Measurements from ENCODE around the gene HMCN1.

The HMCN1 gene

GRCh38 chr1:185920602-185921001 is 186.4 kb downstream of the HMCN1 start:
- DNase-seq: no peak

GRCh38 chr1:185921636-185922035 is 187.4 kb downstream of the HMCN1 start:
- DNase-seq: no peak

- DNase-seq: no peak
Measured at GRCh38 chr1:185926588-185926987, 192.4 kb downstream of the HMCN1 start.

GRCh38 chr1:185929776-185930175 is 195.6 kb downstream of the HMCN1 start:
- DNase-seq: no peak

- no peak for DNase-seq
Measured at GRCh38 chr1:185931438-185931837, 197.2 kb downstream of the HMCN1 start.

GRCh38 chr1:185933580-185933979 is 199.4 kb downstream of the HMCN1 start:
- no peak for DNase-seq

GRCh38 chr1:185934476-185935189 is 200.4 kb downstream of the HMCN1 start:
- DNase-seq: no peak

- no peak for DNase-seq
Measured at GRCh38 chr1:185935360-185935759, 201.2 kb downstream of the HMCN1 start.

- DNase-seq: no peak
Measured at GRCh38 chr1:185936641-185937040, 202.4 kb downstream of the HMCN1 start.

GRCh38 chr1:185938396-185938795 is 204.2 kb downstream of the HMCN1 start:
- DNase-seq: no peak

GRCh38 chr1:185939142-185939541 is 205.0 kb downstream of the HMCN1 start:
- no peak for DNase-seq

GRCh38 chr1:185942961-185943360 is 208.8 kb downstream of the HMCN1 start:
- no peak for DNase-seq

GRCh38 chr1:185956881-185957280 is 222.7 kb downstream of the HMCN1 start:
- no peak for DNase-seq

- DNase-seq: no peak
Measured at GRCh38 chr1:185957441-185958363, 223.5 kb downstream of the HMCN1 start.

GRCh38 chr1:185960422-185961321 is 226.5 kb downstream of the HMCN1 start:
- DNase-seq: no peak

- DNase-seq: no peak
Measured at GRCh38 chr1:185961664-185962063, 227.5 kb downstream of the HMCN1 start.

- DNase-seq: no peak
Measured at GRCh38 chr1:185964946-185965345, 230.8 kb downstream of the HMCN1 start.

- no peak for DNase-seq
Measured at GRCh38 chr1:185965870-185966269, 231.7 kb downstream of the HMCN1 start.

- DNase-seq: no peak
Measured at GRCh38 chr1:185966471-185966870, 232.3 kb downstream of the HMCN1 start.

GRCh38 chr1:185969028-185969427 is 234.8 kb downstream of the HMCN1 start:
- no peak for DNase-seq

GRCh38 chr1:185969524-185969991 is 235.4 kb downstream of the HMCN1 start:
- no peak for DNase-seq

GRCh38 chr1:185971688-185972087 is 237.5 kb downstream of the HMCN1 start:
- no peak for DNase-seq
